SW480 (cell line): ENCODE data around the gene FOXQ1.

Experiments used
- DNase-seq: peaks from one replicate; pipeline ENCODE4 v3.0.0-alpha.2; 2016; ENCODE audit warnings: low spot score

The FOXQ1 gene, protein sequence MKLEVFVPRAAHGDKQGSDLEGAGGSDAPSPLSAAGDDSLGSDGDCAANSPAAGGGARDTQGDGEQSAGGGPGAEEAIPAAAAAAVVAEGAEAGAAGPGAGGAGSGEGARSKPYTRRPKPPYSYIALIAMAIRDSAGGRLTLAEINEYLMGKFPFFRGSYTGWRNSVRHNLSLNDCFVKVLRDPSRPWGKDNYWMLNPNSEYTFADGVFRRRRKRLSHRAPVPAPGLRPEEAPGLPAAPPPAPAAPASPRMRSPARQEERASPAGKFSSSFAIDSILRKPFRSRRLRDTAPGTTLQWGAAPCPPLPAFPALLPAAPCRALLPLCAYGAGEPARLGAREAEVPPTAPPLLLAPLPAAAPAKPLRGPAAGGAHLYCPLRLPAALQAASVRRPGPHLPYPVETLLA

DNA sequence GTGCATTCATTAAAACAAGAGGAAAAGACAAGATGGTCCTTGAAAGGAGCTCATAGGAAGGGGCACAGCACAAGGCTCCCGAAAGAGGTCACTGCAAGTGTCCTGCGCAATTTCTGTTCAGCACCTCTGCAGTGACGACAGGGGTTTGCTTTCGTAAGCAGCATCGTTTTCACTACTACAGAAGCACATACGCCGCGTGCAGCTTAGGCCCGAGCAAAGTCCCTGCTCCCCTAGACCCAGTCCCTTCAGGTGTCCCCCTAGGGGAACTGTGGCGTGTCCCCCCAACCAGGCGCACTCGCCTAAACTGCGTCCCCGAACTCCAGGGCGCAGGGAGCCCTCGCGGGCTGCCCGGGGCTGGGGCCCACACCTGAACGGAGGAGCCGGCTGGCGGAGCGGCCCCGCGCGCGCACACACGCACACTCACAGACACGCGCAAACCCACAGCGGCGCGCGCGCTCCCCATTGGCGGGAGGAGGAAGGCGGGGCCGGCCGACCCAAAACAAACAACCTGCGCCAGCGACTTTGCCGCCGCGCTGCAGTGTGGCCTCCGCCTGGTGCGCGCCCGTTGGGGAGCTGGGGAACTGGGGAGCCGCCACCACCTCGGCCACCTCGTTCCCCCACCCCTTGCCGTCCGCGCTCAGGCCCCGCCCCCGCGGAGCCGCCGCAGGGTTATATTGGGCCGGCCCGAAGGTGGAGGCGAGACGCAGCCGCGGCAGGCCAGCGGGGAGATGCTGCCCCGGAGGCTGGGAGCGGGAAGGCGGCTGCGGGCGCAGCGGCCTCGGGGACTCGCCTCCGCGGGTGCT, at the start of gene FOXQ1:
TSS of gene FOXQ1 (plus strand) at position 699 of the 803 bp plus-strand sequence. CDS start 607 bp downstream, outside the sequence.
- peak; percentile 92 for DNase-seq

DNA sequence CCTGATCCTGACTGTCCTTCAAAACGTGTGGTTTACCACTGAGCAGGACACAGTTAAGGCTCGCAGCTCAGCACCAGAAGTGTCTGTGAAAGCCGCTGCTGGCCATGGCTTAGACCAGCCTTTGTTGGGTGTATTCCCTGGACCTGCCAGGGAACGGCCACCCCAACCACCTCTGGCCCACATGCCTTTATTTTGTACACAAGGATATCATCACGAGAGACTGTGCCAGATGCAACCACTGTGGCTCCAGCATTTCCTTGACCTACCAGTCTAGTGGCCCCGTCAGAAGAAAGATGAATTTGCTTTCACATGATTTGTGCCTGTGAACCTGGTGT, 49.2 kb upstream of the FOXQ1 start:
- no peak for DNase-seq

DNA sequence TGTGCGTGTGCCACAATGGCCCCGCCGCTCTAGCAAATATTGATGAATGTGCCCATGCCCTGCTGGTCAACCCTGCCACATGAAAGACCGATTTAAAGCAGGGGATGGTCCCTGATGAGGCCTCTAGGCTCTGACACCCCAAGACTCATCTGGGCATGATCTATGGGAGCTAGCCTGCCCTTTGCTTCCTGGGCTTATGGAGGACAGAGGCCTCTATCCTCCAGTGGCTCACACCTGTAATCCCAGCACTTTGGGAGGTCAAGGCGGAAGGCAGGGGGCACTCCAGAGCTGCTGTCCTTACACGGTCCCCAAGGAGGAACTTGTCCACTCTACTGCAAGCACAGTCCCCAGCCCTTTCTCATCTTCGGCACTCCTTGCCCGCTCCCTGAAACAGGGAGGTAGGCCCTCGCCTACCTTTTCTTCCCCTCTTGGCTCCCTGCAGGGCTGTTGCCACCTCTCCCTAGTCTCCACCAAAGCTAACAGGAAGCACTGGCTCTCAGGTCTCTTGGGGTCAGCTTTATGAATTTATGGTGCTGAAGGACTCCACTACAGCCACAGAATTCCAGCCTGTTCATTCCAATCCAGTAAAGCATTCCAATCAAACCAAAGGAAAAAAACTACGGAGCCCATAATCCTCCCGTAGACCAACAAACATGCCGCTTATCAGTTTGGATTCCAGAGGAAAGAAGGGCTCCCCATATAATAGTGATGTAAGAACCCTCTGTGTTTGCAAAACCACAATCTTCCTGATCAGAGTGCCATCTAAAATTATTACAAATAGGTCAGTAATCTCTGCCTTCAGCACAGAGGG, 48.7 kb upstream of the FOXQ1 start:
- peak; percentile 93 for DNase-seq

DNA sequence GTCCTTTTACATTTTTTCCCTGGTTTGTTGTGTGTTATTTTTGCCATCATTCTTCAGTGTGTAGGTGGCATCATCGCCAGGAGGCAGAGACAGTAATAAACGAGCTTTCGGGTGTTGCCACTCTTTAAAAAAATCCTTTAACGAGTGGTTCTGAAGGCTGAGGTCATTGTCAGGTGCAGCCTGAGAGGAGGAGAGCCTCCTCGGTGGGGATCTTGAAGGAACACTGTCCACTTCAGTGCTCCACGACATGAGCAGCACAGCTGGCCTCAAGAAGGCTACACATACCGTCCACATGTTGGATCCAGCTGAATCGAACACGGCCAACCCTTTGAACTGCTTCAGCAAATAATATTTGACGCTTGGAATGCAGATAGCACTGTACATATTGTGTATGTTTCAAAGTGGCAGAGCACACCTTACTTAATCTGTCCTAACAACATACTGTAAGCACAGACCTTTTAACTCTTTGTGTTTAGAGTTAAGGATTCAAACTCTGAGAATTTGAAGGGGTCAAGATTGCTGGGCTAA, 48.0 kb upstream of the FOXQ1 start:
- DNase-seq = no peak

DNA sequence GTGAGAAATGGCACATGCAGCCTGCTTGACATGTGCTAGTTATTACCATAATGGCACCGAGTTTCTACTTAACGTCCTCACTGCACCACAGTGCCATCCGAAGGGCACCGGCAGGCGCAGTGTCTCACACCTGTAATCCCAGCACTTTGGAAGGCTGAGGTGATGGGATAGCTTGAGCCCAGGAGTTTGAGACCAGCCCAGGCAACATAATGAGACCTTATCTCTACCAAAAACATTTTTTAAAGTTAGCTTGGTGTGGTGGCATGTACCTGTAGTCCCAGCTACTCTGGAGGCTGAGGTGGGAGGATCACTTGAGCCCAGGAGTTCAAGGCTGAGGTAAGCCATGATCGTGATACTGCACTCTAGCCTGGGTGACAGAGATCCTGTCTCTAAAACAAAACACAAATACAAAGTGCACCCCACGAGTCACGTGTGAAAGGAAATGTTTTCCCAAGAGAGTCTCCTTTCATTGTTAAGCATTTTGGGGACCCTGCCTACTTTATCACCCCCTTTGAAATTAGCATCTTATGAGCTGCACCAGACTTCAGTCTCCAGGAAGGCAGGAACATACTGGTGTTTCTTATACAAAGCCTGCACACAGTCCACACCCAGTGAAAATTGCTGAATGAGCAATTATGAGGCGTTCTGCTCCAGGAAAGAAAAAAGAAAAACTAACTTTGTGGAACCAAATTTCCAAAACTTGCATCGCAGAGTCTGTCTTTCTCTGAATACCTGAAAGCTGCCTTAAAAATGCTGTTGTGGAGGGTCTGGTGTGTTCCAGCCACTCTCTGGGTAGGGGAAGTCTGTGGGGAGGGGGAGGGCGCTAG, 47.1 kb upstream of the FOXQ1 start:
- peak; percentile 45 for DNase-seq

DNA sequence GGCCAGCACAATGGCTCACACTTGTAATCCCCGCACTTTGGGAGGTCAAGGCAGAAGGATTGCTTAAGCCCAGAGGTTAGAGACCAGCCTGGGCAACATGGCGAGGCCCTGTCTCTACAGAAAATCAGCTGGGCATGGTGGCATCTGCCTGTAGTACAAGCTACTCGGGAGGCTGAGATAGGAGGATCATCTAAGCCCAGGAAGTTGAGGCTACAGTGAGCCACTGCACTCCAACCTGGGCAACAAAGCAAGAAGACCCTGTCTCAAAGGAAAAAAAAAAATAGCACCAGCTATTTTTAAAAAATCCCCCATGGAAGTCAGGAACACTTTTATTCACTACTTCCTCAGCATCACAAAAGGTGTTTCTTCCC, 45.2 kb upstream of the FOXQ1 start:
- no peak for DNase-seq

DNA sequence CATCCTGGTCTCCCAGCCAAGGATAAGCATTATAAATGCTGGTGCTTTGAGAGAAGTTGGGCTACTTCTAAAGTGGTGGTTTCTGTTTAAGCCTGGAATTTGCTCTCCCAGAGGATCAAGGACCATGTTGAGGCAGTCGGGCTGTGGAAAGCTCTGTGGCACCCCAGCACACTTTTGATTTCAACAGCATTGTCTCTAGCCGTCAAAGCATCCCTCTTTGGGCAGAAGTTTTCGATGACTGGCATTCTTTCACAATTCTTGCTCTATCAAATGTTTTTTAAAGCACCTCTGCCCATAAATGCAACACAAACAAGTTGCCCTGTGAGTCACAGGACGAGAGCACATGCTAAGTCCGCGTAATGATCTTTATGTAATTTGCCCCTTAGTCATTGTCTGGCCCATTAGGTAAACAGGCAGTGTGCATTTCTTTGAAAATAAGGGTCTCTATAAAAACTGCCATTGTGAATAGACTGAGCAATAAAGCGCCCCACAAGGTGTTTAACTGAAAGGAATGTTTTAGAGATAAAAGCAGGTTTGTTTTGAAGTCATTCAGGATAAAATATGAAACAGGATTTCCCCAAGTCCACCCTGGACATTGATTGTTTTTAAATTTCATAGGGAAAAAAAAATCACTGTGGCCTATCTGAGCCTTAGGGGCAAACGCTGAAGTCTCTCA, 44.7 kb upstream of the FOXQ1 start:
- peak; percentile 75 for DNase-seq

DNA sequence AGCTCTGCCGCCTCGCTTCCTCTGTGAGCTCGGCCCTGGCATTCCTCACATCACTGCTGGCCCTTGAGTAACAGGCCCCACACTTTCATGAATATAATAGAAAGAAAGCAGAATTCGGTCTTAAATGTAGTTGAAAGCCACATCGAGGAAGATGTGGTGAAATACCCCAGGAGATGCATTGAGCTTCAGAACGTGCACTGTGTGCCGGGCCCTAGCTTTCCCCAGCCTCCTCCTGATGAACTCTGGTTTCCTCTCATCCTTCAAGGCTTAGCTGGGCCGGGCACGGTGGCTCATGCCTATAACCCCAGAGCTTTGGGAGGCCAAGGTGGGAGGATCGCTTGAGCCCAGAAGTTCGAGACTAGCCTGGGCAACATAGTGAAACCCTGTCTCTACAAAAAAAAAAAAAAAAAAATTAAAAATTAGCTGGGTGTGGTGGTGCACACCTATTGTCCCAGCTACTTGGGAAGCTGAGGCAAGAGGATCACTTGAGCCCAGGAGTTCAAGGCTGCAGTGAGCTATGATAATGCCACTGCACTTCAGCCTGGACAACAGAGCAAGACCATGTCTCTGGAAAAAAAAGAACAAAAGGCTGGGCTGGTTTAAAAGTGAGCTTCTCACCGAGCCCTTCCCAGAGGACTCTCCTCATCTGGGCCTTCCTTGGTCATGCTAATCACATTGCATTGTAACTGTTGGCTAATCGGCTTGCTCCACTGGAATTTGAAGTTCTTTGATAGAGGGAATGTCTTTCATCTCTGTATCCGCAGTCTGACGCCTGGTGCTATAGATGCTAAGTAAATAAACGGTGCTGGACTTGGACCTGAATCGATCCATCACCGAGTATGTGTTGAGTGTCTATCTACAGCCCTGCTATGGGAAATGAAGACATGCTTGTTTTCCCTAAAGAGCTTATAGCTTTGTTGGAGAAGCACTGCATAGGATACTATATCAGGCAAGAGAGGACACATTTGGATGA, 43.8 kb upstream of the FOXQ1 start:
- DNase-seq = peak; percentile 85

DNA sequence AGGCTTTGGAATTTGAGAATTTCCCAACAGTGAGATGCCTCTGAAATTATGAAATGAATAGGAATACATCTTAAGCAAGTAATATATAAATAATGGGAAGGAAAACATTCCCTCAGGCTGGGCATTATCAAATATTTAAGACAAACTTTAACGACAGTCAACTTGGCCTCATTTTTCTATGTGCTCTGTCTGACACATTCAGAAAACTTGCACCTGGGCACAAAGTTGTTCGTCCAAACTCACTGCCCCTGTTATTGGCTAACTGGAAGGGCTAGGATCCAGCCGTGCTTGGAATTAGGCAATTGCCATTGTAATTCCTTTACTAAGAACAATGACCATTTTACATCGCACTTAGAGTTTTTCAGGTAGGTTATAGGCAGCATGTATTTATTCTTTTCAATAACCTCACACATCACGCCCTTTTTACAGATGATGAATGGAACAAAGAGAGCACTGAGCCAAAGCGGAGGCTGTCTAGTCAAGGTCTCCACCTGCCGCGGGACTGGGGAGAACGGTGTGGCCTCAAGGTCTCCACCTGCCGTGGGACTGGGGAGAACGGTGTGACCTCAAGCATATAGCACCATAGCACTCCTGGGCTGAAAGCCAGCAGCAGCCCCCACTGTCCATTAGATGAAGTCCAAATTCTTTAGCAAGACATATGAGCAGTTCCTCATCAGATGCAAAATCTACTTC, 40.7 kb upstream of the FOXQ1 start:
- DNase-seq = no peak

DNA sequence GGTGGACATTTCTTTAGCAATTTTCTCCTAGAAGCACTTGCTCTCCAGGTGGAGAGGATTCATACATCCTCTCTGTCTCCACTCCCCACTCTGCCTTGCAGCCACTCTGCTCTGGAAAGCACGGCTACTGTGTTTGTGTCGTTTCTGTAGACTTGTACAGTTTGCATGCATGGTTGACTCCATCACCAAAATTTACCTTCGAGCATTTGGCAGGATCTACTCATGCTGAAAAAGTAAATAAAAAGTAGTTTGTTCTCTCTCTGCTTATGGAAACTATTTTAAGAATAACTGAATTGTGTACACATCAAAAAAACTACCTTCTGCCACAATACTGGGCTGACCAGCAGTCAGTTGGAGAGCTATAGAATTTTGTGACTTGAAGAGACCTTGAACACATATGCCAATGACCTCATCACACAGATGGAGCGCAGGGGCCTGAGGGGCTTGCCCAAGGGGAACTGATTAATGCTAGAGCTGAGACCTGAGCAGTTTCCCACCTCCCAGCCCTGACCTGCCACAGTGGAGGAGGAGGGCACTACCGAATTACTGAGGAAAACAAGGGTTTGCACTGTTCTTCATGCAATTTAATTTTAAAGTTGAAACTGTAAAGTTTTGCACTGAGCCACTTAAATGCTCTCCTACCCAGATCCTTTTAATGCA, 33.7 kb upstream of the FOXQ1 start:
- DNase-seq = no peak

DNA sequence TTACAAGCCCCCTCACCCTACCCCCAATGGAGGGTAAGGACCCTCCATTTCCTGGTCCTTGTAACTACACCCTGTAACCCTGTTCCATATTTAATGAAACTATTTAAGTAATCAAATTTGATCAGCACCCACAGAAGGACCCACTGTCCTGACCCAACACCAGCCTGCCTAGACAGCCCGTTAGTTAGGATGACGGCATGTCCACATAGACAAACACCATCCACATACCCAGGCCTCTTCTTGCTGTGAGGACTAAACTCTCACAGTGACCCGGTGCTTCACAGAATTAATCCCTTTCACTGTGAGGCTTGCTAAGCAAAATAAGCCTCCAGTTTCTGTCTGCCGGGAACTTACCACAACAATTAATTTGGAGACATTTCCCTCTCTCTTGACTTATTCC, 32.8 kb upstream of the FOXQ1 start:
- DNase-seq = no peak

DNA sequence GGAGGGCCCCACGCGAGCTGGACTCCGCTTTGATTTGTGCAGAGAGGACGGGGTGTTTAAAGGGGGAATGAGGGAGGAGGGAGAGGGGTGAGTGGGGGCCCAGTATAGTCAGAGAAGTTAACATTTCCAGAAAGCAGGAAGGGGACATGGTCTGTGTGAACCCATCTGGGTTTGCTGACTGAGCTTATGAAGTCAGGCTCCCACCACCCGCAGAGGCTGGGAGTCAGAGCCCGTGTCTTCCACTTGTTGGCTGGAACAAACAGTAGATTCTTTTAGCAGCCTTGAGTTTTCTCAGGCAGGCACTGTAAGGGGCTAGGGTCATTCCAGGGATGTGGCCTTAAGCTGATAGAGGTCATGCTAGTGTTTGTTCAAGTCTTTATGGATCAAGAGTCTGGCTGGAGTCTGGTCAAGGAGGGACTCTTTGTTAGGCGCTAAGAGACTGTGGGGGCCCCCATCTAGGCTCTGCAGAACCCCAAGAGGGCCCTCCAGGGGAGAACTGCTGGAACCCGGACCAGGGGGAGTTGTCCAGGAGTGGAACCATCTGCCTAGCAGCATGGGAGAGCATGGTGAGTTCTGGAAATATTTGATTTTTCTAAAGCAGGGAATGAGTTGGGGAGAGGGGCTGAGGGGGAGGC, 31.1 kb upstream of the FOXQ1 start:
- no peak for DNase-seq

DNA sequence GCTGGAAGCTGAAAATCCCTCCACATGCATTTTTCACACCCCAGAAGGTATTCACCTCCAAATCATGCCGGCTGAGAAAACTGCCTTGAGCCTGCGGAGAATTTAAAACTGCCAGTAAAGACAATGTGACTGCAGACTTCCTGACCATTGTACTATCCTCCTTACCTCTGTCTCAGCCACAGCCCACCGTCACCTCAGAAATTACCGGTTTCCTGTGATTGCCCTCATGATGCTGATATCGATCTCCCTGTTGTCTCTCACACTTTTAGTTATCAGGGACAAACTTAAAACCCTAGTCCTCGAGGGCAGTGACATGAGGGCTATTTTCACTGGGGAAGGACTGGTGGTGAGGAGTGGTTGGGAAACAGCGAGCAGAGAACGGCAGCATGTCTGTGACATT, 30.2 kb upstream of the FOXQ1 start:
- no peak for DNase-seq

DNA sequence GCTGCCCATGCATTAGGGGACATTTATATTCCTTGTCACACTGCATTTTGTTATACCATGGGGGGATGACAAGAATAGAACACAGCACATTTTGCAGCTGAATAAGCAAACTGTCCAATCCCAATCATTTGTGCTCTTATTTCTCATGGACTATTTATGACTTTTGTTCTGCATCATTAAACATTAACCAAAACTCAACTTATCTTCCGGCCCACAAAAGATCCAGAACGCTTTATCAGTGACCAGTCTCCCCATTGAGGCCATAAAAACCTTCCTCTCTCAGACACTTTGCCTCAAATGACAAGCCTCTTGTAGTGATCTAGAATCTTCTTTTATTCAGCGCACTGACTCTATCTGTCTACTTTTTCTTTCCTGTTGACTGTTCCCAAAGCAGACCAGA, 28.4 kb upstream of the FOXQ1 start:
- no peak for DNase-seq

DNA sequence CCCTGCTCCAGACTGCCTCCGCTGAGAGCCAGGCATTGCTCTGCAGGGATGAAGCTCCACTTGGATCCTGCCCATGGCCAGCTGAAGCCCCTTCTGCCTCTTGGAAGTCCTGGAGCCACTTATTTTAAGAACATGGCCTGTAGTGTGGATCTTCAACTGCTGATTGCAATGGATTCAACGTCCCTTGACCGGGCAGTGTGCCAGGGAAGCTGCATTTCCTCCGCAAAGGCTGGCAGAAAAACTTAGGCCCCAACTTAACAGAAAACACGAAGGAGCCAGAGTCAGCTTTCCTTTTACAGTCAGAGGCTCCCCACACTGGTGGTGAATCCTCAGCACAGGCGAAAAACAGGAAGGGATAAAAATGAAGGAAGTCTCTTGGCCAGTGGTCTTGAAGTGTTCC, 26.3 kb upstream of the FOXQ1 start:
- no peak for DNase-seq

DNA sequence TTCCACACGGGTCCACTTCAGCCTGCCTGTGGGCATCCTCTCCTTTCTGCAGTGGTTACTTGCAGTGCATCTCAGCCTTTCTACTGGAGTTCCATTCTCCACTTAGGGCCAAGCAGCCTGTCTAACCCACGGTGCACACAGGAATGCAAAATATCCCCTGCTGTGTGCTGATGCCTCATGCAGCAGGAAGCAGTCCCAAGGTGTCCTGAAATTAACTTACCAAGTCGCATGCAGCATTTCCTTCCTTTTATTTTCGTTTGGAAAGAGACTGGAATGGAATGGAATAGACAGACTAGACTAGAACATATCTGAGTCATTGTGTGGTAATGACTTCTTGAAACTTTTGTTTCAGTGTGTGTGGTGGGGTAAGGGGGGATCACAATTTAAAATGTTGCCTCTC, 25.9 kb upstream of the FOXQ1 start:
- DNase-seq = no peak

DNA sequence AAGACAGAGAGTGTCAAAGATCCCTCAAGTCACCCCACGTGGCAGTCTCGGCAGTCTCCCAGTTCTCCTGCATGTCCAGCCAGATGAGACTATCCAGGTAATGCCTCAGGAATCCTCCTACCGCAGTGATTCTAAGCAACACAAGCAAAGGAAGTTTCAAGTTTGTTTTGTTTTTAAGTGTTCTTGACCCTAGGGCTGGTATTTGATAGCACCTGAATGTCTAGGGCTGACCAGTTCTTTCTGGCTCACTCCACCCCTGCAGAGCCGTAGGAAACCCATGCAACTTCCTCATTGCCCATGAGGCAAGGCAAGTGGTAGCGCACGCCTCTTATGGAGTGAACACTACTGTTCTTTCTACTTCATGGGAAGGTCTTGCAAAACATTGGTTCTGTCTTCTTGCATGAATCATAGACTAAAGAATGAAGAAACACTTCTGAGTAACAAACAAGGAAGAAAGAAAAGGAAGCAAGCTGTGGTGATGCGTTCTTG, 24.8 kb upstream of the FOXQ1 start:
- no peak for DNase-seq

DNA sequence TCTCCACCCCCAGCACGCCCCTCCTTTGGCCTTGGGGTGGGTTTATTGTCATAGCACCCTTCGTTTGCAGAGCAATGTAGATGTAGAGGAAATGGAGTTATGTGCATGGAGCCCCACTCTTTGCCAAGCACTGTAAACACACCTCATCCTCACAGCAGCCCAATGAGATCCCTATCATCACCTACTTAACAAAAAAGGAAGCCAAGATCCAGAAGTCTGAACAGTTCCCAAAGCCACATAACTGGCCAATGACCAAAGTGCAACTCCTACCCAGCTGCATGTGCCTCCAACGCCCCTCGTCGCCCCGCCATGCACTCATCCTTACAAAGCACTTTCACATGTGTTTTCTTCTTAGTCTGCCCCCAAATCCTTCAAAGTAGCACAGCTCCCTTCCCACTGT, 21.8 kb upstream of the FOXQ1 start:
- DNase-seq = no peak
